GM06990 (cell line): Measurements from ENCODE around the gene PPIC.

Source experiments
- DNase-seq: peaks from one replicate; pipeline ENCODE4 v3.0.0-alpha.2; 2011; ENCODE audit not compliant: insufficient read length; ENCODE audit errors: extremely low read depth
- H3K27me3 ChIP-seq: replicated peaks from 2 replicates; pipeline ENCODE4 v1.6.0; 2011; ENCODE audit warnings: low read length; ENCODE audit not compliant: control insufficient read depth, insufficient read depth
- H3K36me3 ChIP-seq: 2 replicates; pipeline ENCODE4 v1.5.1; 2011; ENCODE audit warnings: low read length; ENCODE audit not compliant: control insufficient read depth, insufficient read depth
- H3K4me3 ChIP-seq: replicated peaks from 2 replicates; pipeline ENCODE4 v1.5.1; 2011; ENCODE audit warnings: low read depth, mild to moderate bottlenecking, control low read depth, low read length
- TF ChIP-seq, protein P1 (sequence below): IDR thresholded peaks from 2 replicates; pipeline ENCODE4 v1.5.1; 2011; ENCODE audit warnings: low read length, control low read depth, mild to moderate bottlenecking, inconsistent platforms; ENCODE audit not compliant: insufficient read depth, poor library complexity, severe bottlenecking

The PPIC gene

GRCh38 chr5:123035360-123035917 is 1.1 kb downstream of the PPIC start:
- Histone ChIP-seq H3K27me3 (peaks cover 2% of the 10 kb centered on the region), H3K36me3 (no peaks in the 10 kb centered on the region), H3K4me3 (peak overlapping the region; percentile 63)
- DNase-seq = peak; percentile 32
- TF ChIP-seq, protein P1, sequence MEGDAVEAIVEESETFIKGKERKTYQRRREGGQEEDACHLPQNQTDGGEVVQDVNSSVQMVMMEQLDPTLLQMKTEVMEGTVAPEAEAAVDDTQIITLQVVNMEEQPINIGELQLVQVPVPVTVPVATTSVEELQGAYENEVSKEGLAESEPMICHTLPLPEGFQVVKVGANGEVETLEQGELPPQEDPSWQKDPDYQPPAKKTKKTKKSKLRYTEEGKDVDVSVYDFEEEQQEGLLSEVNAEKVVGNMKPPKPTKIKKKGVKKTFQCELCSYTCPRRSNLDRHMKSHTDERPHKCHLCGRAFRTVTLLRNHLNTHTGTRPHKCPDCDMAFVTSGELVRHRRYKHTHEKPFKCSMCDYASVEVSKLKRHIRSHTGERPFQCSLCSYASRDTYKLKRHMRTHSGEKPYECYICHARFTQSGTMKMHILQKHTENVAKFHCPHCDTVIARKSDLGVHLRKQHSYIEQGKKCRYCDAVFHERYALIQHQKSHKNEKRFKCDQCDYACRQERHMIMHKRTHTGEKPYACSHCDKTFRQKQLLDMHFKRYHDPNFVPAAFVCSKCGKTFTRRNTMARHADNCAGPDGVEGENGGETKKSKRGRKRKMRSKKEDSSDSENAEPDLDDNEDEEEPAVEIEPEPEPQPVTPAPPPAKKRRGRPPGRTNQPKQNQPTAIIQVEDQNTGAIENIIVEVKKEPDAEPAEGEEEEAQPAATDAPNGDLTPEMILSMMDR = no peak

DNA sequence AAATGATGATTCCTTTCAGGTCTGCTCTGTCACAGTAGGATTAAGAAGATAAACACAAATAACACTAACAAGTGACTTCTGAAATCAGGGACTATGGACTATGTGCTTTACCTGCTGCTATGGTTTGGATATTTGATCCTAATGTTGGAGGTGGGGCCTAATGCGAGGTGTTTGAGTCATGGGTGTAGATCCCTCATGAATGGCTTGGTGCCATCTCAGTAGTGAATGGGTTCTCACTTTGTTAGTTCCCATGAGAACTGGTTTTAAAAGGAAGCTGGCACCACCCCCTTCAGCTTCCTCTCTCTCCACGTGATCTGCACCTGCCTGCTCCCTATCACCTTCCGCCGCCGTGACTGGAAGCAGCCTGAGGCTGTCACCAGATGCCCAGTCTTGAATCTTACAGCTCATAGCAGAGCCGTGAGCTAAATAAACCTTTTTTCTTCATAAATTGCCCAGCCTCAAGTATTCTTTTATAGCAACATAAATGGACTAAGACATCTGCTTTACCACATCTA is 3.3 kb downstream of the PPIC start:
- TF ChIP-seq, protein P1 = no peak
- Histone ChIP-seq H3K4me3 (no peak overlapping the region), H3K36me3 (no peaks in the 10 kb centered on the region), H3K27me3 (peaks cover 2% of the 10 kb centered on the region)
- no peak for DNase-seq

DNA sequence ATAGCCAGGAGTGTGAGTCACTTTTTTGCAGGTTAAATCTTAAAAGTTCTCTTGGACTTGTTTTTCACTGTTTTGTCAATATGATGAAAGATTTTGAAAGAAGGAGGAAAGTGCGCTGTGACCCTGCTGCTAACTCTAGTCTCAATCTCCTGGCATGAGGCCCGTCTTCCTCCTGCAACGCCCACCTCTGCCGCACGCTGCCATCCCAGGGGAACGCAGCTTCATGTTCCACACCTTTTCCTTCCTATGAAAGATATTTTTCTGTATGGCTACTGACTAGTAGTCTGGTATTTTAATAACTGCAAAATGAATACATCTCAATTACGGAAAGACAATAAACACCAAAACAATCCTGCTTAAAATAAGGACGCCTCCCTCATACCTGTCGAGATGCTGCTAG is 8.3 kb downstream of the PPIC start:
- TF ChIP-seq, protein P1 = no peak
- Histone ChIP-seq H3K27me3 (no peaks in the 10 kb centered on the region; the same call in 1 of the 2 replicates), H3K36me3 (no peaks in the 10 kb centered on the region), H3K4me3 (no peak overlapping the region)
- no peak for DNase-seq

GRCh38 chr5:123014689-123015088 is 21.8 kb downstream of the PPIC start:
- H3K27me3 ChIP-seq = no peaks in the 10 kb centered on the region
- TF ChIP-seq, protein P1 = no peak
- H3K36me3 ChIP-seq = no peaks in the 10 kb centered on the region
- H3K4me3 ChIP-seq = no peak overlapping the region
- no peak for DNase-seq

- no peak for DNase-seq
- TF ChIP-seq, protein P1 = no peak
- Histone ChIP-seq H3K36me3 (no peaks in the 10 kb centered on the region), H3K4me3 (no peak overlapping the region), H3K27me3 (no peaks in the 10 kb centered on the region)
These were observed 24.2 kb downstream of the PPIC start for GRCh38 chr5:123012321-123012720.

- H3K27me3 ChIP-seq = no peaks in the 10 kb centered on the region
- DNase-seq = no peak
These were observed 28.8 kb downstream of the PPIC start for GRCh38 chr5:123007754-123008153.

More at GRCh38 chr5:123007754-123008153, 28.8 kb downstream of the PPIC start:
- TF ChIP-seq, protein P1 = no peak
- no peaks in the 10 kb centered on the region for H3K36me3 ChIP-seq
- H3K4me3 ChIP-seq = no peak overlapping the region
